HEK293T (cell line): Measurements from ENCODE around the gene OR2G6.
"Not testable (repeated sequence)": the region's sequence is repeated elsewhere in the genome, so short reads cannot be mapped to it uniquely, and the experiment has no call there.

Experiments used
- CTCF ChIA-PET: fragments of 350-600 bp; formaldehyde crosslinking; extraction: SDS; loops from one replicate; lab custom pipeline; 2021; ENCODE audit warnings: antibody characterized with exemption, inconsistent platforms; lab: Yijun Ruan, JAX
- POLR2A ChIA-PET: fragments of 350-600 bp; formaldehyde crosslinking; extraction: SDS; loops from one replicate; lab custom pipeline; 2020; ENCODE audit warnings: antibody characterized with exemption, inconsistent platforms; lab: Yijun Ruan, JAX
- DNase-seq: peaks from one replicate; pipeline ENCODE4 v3.0.0; 2012; ENCODE audit warnings: mixed read lengths; ENCODE audit errors: extremely low spot score
- CTBP1 ChIP-seq: fragments of 450-650 bp; IDR thresholded peaks from 2 replicates; pipeline ENCODE4 v1.6.1; 2016; ENCODE audit warnings: borderline replicate concordance
- FOXK2 ChIP-seq: fragments of 450-650 bp; IDR thresholded peaks from 2 replicates; pipeline ENCODE4 v1.6.1; 2016; ENCODE audit warnings: mild to moderate bottlenecking
- L3MBTL2 ChIP-seq: fragments of 450-650 bp; conservative IDR thresholded peaks from 2 replicates; pipeline ENCODE4 v1.6.1; 2016; ENCODE audit warnings: mild to moderate bottlenecking
- SUZ12 ChIP-seq: fragments of 450-650 bp; IDR thresholded peaks from 2 replicates; pipeline ENCODE4 v1.6.1; 2016; ENCODE audit warnings: mild to moderate bottlenecking

OR2G6 gene

GRCh38 chr1:248562672-248563071 lies 54.8 kb downstream of the OR2G6 start, which contains the start of gene OR2T29:
OR2T29 (minus strand) TSS chr1:248562772; CDS start chr1:248559491, 3,281 bp downstream.
- CTCF ChIA-PET, POLR2A ChIA-PET, DNase-seq: not testable (repeated sequence)

DNA sequence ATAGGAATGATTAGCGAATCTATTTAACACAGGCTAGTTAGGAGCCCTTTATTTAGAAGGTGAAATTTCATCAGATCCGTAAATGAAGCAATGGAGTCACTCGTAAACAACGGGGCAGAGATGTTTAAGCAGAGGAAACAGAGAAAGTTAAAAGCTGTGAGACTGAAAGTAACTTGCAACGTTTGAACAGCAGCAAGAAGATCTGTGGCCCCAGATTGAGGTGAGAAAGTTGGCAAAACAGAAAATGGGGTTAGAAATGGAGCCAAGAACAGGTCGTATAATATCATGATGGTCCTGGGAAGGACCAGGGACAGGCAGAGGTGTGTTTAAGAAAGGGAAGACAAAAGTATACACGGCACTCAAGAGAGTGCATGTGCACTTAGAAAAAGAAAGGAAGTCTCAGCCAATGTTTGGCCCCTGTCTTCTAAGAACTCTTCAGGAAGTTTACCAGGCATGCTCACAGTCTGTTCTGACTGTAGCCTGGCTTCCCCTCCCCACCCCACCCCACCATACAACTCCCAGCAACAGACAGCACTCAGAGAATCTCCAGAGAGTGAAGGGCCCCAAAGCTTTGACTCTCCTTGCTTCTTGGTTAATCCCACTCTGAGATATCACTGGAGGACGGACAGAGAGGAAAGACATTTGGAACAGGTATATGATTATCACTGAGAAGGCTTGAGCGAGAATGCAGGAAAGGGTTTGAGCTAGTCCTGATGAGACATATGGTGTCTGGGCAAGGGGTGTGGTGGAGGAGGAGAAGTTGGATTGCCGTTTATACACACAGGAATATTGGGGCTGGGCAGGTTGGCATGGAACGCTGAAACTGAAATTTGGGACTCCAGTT lies 57.9 kb downstream of the OR2G6 start:
- CTCF ChIA-PET, POLR2A ChIA-PET: not testable (repeated sequence)

DNA sequence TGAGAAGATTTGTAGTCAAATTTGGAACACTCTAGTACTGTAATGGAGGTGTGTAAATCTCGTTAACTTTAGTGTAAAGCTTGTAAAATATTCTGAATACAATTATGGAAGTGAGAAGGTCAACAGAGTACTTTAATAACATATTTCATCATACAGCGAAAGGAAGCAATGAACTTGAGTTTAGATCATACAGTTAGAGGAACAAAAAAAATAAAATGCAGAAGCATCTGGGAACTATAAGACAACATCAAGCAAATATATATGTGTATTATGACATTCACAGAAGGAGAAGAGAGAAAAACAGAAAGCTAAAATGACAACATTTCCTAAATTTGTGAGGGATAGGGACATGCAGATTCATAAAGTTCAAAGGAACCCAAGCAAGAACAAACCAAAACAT lies 61.2 kb downstream of the OR2G6 start:
- DNase-seq, POLR2A ChIA-PET, CTCF ChIA-PET: not testable (repeated sequence)

More for the DNA sequence above, 57.9 kb downstream of the OR2G6 start:
- DNase-seq: not testable (repeated sequence)

- CTCF ChIA-PET, POLR2A ChIA-PET, DNase-seq: not testable (repeated sequence)
These were observed 62.9 kb downstream of the OR2G6 start for GRCh38 chr1:248570811-248571210.

GRCh38 chr1:248572049-248572448 lies 64.2 kb downstream of the OR2G6 start:
- CTCF ChIA-PET, POLR2A ChIA-PET, DNase-seq: not testable (repeated sequence)

DNA sequence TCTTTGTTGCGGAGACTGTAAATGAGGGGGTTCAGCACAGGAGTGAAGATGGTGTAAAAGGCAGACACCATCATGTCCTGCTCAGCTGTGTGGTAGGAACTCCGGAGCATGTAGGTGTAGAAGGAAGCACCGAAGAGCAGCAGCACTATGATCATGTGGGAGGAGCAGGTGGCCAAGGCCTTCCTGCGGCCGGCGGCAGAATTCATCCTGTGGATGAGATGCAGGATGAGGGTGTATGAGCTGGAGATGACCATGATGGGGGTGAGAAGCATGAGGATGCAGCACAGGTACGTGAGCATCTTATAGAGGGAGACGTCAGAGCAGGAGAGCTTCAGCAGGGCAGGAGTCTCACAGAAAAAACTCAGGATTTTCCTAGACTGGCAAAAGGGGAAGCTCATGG lies 66.0 kb downstream of the OR2G6 start:
- POLR2A ChIA-PET, DNase-seq, CTCF ChIA-PET: not testable (repeated sequence)

DNA sequence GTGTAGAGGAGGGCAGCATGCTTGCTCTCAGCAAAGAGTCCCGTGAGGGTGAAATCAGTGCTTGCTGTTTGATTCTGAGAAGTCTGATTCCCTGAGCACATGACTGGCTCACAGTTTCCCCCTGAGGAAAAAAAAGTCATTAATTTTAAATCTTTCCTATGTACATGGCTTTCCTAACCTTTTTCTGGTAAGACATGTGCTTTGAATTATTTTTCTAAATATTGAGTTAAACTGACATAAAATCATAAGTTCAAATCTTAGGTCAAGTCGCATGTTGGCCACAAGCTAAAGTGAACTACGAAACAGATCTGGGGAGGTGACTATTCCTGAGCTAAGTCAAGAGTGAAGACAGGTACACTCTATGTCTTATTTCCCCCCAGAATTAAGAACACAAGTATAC lies 66.8 kb downstream of the OR2G6 start, which contains the start of gene OR2T34:
OR2T34 (minus strand) TSS at position 101 of the 400 bp plus-strand sequence; CDS start at position 101, 0 bp downstream.
- CTCF ChIA-PET, POLR2A ChIA-PET, DNase-seq: not testable (repeated sequence)

DNA sequence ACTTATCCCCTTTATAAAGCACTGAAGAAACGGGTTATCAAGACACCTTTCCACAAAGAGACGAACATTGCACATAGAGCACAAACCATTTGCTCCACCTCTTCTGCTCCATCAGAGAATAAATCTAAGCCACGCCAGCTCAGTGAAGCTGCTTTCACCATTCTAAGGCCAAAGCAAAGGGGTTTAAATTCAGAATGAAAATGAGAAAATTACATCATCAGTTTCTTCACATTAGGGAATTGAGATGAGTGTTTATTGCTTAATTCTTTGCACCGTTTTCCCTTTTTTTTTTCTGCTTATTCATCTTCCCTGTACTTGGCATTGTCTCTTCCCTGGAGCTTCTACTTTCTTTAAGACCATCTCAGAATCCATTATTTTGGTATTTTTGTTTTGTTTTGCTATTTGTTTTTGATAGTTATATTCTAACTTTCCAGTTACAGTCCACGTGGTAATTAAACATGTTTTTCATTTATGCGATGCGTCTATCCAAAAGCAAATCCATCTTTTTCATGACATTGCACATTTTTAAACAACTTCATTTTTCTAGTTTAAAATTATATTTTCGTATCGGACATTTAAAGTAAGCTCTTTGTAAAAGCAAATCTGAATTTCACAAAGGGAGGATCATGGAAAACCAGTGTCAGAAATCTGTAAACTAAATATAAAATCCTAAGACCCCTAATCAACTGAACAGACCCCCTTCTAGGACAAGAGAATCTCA lies 68.5 kb downstream of the OR2G6 start:
- POLR2A ChIA-PET: no interaction called here
- CTCF ChIA-PET: no interaction called here
- no peak for DNase-seq
- TF ChIP-seq SUZ12 (no peak), FOXK2 (no peak), L3MBTL2 (no peak), CTBP1 (no peak)
